HG03064 (cell line): Measurements from ENCODE around the gene AP5Z1.
"Not testable (repeated sequence)": the region's sequence is repeated elsewhere in the genome, so short reads cannot be mapped to it uniquely, and the experiment has no call there.

Experiments
- ATAC-seq: cut with Tn5 transposase; IDR thresholded peaks from one replicate; pipeline ENCODE4 v1.9.1; 2021; ENCODE audit warnings: low read depth; ENCODE audit not compliant: unreplicated experiment

AP5Z1 gene

DNA sequence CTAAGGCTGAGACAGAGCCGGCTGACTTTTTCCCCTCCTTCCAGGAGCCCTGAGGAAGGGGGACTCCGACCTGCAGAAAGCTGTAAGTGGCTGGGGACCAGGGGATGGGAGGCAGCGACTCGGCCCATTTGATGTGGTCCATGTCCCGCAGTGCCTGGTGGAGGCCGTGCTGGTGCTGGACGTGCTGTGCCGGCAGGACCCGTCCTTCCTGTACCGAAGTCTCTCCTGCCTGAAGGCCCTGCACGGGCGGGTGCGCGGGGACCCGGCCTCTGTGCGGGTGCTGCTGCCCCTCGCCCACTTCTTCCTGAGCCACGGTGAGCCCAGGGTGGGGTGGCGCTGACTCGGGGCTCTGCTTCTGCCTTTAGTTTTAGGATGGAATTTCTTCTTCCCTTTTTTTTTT lies 9.9 kb downstream of the AP5Z1 start:
- ATAC-seq: no peak

DNA sequence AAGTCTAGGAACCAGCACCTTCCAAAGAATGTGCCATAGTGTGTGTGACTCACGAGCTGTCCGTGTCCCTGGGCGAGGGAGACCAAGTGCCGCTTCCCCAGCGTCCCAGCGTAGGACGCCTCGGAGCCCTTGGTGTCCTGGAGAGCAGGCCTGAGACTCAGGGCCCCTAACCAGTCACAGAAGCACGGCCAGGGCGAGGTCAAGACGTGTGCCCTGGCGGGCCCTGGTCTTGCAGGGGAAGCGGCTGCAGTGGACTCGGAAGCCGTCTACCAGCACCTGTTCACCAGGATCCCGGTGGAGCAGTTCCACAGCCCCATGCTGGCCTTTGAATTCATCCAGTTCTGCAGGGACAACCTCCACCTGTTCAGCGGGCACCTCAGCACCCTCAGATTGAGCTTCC lies 10.6 kb downstream of the AP5Z1 start:
- ATAC-seq: no peak

DNA sequence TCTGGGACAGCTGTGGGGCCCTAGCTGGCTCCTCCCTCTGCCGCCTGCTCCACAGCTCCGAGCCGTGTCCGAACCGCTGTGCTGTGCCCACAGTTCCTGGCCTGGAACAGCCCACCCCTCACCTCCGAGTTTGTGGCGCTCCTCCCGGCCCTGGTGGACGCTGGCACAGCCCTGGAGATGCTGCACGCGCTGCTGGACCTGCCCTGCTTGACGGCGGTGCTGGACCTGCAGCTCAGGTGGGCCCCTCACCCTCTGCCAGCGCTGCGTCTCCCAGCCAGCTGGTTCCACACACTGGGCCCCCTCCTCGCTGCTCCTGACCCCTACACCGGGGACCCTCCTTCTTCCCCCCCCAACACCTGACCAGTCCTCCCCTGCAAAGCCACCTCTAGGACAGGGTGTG lies 12.1 kb downstream of the AP5Z1 start:
- no peak for ATAC-seq

DNA sequence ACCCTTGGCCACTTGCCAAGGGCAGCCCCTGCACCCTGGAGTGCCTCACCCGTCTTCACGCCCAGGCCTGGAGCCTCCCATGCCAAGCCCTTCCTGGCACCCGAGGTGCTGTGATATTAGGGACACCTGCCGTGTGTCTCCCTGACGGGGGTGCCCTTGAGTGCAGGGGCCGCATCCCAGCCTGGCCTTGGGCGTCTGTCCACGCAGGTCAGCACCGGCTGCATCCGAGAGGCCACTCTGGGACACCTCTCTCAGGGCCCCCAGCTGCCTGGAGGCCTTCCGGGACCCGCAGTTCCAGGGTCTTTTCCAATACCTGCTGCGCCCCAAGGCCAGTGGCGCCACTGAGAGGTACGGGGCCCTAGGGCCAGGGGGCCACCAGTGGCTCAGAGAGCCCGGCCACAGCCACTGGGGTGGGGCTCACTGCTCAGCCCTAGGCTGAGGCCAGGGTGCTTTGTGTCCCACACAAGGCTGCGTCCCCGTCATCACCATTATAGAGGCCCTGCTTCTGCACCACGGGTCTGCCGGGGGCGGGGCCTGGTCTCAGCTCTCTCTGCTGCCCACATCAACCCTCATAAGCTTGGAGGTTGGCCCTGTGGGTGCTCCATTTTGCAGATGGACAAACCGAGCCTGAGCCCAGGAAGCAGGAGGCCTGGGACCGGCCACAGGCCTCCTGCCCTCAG lies 12.7 kb downstream of the AP5Z1 start:
- ATAC-seq: no peak

DNA sequence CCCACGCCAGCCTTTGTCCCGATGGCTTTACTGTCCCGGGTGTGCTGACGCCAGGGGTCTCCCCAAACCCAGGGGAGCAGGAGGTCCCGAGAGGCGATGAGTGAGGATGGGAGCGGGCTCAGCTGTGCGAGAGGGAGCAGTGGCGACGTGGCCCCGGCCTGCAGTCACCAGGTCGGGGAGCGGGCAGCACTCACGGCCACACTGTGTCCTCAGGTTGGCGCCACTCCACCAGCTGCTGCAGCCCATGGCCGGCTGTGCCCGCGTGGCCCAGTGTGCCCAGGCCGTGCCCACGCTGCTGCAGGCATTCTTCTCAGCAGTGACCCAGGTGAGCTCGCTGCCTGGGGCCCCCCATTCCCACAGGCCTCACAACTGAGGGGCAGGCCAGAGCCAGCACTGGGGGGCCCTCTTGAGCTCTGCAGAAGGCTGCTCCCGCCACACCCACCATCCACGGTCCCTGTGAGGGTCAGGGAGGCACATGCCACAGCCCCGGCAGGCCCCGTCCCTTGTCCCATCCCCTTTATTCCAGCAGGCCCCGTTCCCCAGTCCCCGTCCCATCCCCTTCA lies 13.3 kb downstream of the AP5Z1 start:
- ATAC-seq: no peak

DNA sequence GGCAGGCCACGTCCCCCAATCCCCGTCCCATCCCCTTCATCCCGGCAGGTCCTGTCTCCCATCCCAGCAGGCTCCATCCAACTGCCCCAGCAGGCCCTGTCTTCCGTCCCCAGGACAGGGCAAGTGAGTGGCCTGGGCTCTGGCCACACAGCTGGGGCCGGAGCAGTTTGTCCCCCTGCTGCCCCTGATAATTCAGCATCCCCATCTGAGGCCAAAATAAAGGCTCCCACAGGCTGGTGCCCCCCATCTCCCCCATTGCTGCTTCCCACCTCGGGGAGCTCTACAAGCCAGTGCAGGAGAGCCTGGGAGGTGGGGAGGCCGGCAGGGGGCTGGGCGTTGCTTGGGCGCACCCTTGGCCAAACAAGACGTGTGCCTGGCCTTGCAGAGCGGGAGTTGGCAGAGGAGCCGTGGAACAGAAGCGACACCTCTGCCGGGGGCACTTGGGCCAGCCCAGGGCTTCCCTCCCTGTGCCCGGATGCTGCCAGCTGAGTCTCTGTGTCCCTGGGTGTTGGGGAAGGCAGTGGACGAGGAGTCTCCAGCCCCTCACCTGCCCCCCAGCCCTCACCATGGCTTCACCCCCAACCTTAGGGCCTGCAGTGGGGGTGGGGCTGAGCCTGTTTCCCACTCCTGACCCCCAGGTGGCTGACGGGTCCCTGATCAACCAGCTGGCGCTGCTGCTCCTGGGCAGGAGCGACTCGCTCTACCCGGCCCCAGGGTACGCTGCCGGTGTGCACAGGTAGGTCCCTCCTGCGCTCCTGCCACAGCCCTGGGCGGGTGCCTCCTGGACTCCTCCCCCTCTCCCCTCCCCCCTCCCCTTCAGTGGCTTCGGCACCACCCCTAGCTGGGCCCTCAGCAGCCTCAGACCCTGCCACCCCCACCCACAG lies 14.0 kb downstream of the AP5Z1 start:
- no peak for ATAC-seq

DNA sequence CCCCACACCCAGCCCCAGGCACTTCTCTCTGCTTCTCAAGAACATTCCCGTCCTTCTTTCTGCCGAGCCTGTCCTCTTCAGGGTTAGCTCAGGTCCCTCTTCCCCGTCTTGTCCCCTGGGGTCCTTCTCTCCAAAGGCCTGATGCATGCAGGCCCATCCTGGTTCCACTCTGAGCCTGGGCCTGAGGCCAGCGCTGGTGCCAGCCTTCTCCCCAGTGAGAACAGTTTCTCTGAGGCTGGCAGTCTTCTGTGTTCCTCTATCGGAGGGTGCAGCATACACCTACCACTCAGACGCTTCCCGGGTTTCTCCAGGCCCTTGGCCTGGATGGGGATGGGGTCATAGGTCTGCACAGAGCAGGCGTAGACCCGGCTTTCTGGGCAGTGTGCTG lies 14.6 kb downstream of the AP5Z1 start:
- no peak for ATAC-seq

DNA sequence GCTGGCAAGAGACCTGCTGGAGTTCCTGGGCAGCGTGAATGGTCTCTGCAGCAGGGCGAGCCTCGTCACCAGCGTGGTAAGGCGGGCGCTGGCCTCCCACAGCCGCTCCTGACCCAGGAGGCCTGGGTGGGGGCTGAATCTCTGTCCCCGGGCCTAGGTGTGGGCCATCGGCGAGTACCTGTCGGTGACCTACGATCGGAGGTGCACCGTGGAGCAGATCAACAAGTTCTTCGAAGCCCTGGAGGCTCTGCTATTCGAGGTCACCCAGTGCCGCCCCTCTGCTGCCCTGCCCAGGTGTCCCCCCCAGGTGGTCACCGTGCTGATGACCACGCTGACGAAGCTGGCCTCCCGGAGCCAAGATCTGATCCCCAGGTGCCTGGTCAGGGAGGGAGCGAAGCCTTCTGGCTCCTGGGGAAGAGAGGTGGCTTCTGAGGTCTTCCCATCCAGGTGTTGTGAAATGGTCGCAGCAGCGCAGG lies 15.1 kb downstream of the AP5Z1 start:
- no peak for ATAC-seq

DNA sequence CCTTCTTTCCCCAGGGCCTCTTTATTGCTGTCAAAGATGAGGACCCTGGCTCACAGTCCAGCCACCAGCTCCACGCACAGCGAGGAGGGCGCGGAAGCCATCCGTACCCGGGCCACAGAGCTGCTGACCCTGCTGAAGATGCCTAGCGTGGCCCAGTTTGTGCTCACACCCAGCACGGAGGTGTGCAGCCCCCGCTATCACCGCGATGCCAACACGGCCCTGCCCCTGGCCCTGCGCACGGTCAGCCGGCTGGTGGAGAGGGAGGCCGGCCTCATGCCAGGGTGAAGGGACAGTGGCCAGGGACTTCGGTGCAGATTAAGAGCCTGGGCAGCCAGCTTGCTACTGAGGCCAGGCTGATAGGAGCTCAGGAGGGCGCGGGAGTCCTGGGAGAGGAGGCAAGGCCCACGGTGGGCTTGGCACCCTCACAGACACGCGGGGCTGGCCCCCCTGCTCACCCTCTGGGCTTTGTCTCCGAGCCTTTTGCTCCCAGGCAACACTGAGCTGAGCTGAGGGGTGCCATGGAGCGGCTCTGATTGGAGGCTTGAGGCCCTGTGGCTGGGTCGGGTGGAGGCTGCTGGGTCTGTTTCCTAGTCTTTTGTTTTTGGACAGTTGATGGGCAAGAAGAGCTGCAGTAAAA lies 15.8 kb downstream of the AP5Z1 start:
- ATAC-seq: no peak

DNA sequence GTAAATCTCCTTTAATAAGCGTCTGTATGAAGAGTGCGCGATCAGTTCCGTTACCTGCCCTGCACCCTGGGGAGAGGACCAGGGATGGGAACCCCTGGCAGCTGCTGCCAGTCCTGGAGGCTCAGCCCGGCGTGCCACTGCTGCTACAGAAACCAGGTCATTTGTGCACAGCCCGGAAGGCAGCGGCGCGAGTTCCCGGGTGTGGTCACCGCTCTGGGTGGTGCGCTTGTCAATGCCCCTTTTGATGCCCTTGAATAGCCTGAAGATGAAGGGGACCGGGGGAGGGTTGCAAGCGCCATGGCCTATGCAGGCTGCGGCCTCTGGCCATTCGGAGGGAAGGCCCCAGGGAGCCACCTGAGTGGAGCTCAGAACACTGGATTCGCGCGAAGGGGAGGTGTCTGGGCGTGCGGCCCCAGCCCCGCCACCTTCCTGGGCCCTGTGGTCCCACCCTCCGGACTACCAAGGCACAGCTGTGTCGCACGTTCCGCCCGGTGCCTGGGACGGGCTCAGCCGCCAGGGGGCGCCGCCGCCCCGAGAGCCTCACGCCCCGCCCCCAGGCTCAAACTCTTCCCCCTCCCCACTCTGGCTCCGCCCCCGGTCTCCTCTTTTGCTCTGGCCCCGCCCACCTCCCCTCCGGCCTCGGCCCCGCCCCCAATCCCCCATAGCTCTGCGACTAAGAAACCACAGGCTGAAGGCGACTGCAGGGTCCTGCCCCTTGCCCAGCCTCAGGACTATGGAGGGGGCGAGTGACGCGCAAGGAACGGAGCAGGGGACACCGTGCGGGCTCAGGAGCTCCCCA lies 16.5 kb downstream of the AP5Z1 start:
- ATAC-seq: no peak

DNA sequence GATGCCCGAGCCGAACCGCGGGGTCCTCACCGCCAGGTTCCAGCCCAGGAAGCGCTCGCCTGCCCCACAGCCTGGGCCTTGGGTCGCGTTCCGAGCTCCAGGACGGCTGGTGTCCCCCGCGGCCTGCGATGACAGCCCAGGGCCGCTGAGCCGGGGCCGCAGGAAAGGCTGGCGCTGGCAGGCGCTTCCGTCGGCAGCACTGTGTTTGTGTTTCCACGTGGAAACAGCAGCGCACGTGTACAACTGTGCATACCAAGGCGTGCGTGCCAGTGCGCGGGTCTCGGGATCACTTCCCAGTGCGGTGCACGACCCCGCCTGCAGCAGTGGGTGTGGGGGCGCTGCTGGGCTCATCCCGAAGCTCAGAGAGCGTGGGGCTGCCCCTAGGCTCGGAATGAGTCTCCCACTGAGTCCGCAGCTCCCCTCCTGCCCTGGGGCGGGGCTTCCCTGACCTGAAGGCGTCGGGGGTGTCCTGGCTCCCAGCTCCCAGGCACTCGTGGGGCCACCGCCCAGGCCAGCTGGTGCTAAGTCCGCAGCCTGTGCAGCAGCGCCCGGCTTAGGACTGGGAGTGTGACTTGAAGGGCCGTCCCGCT lies 17.2 kb downstream of the AP5Z1 start:
- no peak for ATAC-seq

DNA sequence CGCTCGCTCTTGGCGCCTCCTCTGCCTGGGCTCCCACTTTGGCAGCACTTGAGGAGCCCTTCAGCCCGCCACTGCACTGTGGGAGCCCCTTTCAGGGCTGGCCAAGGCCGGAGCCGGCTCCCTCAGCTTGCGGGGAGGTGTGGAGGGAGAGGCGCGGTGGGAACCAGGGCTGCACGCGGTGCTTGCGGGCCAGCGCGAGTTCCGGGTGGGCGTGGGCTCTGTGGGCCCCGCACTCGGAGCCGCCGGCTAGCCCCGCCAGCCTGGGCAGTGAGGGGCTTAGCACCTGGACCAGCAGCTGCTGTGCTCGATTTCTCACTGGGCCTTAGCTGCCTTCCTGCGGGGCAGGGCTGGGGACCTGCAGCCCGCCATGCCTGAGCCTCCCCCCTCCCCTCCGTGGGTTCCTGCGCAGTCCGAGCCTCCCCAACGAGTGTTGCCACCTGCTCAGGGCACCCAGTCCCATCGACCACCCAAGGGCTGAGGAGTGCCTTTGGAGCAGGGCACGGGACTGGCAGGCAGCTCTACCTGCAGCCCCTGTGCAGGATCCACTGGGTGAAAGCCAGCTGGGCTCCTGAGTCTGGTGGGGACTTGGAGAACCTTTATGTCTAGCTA lies 18.1 kb downstream of the AP5Z1 start:
- ATAC-seq: not testable (repeated sequence)

DNA sequence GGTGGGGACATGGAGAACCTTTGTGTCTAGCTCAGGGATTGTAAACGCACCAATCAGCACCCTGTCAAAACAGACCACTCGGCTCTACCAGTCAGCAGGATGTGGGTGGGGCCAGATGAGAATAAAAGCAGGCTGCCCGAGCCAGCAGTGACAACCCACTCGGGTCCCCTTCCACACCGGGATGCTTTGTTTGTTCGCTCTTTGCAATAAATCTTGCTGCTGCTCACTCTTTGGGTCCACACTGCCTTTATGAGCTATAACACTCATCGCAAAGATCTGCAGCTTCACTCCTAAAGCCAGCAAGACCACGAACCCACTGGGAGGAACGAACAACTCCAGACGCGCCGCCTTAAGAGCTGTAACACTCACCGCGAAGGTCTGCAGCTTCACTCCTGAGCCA lies 18.7 kb downstream of the AP5Z1 start:
- ATAC-seq: not testable (repeated sequence)

DNA sequence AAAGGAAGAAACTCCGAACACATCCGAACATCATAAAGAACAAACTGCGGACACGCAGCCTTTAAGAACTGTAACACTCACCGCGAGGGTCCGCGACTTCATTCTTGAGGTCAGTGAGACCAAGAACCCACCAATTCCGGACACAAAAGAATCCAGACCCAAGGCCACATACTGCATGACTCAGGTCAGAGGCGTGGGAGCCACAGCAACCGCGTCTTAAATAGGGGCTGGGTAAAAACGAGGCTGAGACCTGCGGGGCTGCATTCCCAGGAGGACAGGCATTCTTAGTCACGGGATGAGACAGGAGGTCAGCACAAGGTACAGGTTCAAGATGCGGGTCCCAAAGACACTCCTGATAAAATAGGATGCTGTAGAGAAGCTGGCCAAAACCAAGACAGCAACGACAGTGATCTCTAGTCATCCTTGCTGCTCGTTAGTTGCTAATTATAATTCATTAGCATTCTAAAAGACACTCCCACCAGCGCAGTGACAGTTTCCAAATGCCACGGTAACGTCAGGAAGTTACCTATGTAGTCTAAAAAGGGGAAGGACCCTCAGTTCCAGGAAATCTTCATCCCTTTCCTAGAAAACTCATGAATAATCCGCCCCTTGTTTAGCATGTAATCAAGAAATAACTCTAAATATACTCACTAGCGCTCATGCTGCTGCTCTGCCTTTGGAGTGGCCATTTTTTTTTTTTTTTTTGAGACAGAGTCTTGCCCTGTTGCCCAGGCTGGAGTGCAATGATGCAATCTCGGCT lies 19.3 kb downstream of the AP5Z1 start:
- ATAC-seq: no peak

DNA sequence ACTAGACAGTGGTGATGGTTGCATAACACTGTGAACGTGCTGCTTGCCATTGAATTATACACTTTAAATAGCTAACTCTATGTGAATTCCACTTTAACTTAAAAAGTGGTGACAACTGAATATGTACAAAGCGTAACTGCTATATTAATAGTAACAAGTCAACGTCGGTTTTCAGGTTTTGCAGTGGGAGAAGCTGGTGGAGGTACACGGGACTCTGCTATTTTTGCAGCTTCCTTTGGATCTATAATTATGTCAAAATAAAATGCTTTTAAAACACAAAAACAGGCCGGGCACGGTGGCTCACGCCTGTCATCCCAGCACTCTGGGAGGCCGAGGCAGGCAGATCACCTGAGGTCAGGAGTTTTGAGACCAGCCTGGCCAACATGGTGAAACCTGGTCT lies 21.0 kb downstream of the AP5Z1 start:
- no peak for ATAC-seq

DNA sequence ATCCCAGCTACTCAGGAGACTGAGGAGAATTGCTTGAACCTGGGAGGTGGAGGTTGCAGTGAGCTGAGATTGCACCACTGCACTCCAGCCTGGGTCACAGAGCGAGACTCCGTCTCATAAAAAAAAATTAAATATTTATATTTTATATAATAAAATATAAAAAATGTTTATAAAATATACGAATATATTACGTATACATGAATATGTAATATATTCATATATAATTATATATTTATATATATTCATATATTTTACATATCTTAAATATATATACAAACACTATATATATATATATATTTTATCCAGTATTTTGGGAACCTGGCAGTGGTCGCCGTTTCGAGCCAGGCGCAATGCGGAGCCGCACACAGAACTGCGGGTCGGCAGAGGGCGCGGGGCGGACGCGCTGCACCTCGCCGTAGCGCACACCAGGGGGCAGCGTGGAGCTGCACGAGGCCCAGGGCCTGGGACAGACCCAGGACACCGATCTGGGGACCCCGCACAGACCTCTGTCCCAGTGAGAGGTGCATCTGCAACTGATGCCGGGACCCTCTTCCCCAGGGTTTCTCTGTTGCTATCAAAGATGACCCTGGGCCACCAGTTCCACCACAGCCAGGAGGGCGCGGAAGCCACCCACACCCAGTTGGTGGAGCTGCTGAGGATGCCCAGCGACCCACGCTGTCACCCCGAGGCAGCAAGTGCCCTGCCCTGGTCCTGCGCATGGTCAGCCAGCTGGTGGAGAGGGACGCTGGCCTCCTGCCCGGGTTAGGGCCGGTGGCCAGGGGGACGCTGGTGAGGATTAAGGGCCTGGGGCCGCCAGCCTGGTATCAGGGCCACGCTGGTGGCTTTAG lies 22.7 kb downstream of the AP5Z1 start:
- ATAC-seq: no peak

DNA sequence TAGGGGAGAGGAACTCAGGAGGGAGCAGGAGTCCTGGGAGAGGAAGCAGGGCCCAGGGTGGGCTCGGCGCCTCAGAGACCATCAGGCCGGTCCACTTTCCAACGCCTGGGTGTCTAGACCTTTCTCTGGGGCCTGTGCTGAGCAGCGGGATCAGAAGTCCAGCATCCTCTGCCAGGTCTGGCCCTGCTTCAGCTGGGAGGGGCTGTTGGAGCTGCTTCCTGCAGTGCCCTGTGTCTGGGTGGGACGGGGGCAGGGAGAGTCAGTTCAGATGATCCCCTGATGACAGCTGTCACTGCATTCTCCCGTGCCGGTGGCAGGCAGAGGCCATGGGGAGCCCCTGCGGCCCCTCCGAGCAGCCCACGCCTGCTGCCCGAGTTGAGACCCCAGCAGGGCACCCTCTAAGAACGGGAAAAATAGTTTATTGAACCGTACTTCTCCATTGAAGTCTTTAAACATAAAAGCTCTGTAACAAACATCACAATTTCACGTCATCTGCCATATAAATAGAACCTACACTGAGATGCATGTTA lies 23.3 kb downstream of the AP5Z1 start:
- ATAC-seq: no peak
